Omental fat pad (tissue), 4 donors: ENCODE data around the gene C9orf40. TPM values are rescaled to one million over a fixed set of nuclear protein-coding genes. Genes with fewer than 3 reads are reported as not detected.

Source experiments
- ATAC-seq: fragments of 150-250 bp; one replicate; pipeline ENCODE4 v1.9.1; 2016; ENCODE audit warnings: mild to moderate bottlenecking, moderate library complexity; ENCODE audit not compliant: low FRiP score
- DNase-seq: peaks from one replicate; pipeline ENCODE4 v3.0.0-alpha.2; 2019; ENCODE audit warnings: low spot score
- total RNA-seq, 4 donors: library from RNA; depleted of rRNA; stranded (reverse); fragments of >200 nt; gene quantifications; one replicate each; pipeline ENCODE4 v1.1.0, GENCODE V29; 2016
- TF ChIP-seq, protein P1 (sequence below), 3 donors: fragments of 450-650 bp; IDR thresholded peaks; one replicate each; pipeline ENCODE4 v1.5.1; 2016 to 2017; ENCODE audit warnings: antibody characterized with exemption in 3 of 3, mild to moderate bottlenecking in 3 of 3, moderate library complexity in 2 of 3

The C9orf40 gene
- total RNA-seq, 4 donors from 2014 or later, result 2.1 to 5.5 (median 3.0) TPM

DNA sequence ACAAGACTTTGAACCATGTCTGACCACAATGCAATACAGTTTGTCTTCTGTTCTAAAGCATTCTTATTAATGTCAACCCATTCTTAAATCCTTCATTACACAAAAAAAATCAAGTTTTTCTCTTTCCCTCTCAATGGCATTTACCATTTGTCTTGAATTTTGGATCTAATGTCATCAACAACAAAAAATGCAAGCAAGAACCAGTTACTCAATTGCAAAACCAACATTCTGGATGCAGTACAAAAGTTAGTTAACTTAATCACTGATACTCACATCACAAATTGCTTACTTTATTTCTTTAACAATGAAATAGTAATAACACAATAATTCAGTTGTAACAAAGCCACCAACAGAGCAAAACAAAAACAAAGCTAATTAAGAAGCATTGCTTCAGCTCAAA is 6.0 kb downstream of the C9orf40 start:
- no peak for ATAC-seq
- TF ChIP-seq, protein P1, sequence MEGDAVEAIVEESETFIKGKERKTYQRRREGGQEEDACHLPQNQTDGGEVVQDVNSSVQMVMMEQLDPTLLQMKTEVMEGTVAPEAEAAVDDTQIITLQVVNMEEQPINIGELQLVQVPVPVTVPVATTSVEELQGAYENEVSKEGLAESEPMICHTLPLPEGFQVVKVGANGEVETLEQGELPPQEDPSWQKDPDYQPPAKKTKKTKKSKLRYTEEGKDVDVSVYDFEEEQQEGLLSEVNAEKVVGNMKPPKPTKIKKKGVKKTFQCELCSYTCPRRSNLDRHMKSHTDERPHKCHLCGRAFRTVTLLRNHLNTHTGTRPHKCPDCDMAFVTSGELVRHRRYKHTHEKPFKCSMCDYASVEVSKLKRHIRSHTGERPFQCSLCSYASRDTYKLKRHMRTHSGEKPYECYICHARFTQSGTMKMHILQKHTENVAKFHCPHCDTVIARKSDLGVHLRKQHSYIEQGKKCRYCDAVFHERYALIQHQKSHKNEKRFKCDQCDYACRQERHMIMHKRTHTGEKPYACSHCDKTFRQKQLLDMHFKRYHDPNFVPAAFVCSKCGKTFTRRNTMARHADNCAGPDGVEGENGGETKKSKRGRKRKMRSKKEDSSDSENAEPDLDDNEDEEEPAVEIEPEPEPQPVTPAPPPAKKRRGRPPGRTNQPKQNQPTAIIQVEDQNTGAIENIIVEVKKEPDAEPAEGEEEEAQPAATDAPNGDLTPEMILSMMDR (IDR thresholded peaks at IDR 0.05), result no peak
- DNase-seq, result no peak

DNA sequence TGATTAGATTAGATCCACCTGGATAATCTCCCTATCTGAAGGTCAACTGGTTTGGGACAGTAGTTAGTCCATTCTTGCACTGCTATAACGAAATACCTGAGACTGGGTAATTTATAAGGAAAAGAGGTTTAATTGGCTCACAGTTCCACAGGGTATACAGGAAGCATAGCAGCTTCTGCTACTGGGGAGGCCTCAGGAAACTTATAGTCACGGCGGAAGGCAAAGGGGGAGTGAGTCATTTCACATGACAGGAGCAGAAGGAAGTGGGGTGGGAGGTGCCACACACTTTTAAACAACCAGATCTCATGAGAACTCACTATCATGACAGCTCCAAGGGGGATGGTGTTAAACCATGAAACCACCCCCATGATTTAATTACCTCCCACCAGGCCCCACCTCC is 9.9 kb downstream of the C9orf40 start:
- DNase-seq (no peak), ATAC-seq (no peak)
- TF ChIP-seq, protein P1 (IDR thresholded peaks at IDR 0.05), result no peak

DNA sequence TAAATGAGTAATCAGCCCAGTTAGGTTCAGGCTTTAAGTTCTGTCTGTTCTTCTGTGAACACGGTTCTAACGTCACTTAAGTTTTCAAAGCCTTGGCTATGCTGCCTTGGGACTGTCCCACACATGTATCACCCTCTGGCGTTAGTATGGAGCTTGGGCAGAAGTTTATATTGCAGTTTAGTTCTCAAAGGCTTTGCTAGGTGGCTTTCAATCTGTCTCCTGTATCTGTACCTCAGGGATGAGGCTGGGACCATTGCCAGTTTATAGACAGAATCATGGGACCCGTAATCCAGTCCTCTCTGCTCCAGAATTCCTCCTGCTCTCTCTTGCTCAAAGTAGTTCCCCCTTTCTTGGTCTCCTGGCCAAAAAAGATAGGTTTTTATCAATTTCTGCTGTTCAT is 12.1 kb downstream of the C9orf40 start:
- TF ChIP-seq, protein P1 (IDR thresholded peaks at IDR 0.05), result no peak

DNA sequence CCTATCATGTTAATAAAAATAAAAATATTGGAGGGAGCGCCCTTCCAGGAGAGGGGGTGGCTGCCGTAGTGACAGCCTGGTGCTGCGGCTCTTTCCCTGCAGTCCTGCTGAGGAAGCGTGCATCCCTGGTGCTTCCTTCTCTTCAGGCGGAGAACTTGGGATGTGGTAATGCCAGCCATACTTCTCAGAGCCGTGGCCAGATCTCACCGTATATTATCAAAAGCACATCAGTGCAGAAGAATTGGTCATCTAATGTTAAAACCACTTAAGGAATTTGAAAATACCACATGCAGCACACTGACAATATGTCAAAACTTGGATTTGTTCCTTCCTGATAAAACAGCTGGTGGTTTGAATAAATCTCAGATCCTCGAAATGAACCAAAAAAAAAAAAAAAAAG is 17.7 kb downstream of the C9orf40 start:
- DNase-seq (no peak), ATAC-seq (no peak)
- TF ChIP-seq, protein P1 (IDR thresholded peaks at IDR 0.05), result no peak

More for the DNA sequence above, 12.1 kb downstream of the C9orf40 start:
- ATAC-seq, result no peak
- DNase-seq, result no peak

DNA sequence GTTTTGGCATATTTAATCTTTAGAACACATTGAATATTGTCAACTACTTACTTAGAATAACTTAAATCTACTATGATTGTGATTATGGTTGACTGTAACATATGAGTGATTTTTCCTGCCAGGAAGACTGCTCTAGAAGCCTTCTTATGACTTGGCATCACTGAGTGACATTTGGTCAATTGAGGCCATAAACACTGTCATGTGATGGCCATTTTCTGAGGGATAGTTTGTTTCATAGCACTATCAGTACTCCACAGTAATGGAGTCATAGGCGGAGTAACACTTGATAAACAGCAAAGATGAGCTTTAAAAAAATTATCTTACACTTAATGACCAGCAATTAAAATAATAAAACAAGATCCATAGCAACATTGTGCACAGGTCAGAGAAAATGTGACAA is 31.0 kb downstream of the C9orf40 start:
- no peak for ATAC-seq
- TF ChIP-seq, protein P1 (IDR thresholded peaks at IDR 0.05), result no peak

DNA sequence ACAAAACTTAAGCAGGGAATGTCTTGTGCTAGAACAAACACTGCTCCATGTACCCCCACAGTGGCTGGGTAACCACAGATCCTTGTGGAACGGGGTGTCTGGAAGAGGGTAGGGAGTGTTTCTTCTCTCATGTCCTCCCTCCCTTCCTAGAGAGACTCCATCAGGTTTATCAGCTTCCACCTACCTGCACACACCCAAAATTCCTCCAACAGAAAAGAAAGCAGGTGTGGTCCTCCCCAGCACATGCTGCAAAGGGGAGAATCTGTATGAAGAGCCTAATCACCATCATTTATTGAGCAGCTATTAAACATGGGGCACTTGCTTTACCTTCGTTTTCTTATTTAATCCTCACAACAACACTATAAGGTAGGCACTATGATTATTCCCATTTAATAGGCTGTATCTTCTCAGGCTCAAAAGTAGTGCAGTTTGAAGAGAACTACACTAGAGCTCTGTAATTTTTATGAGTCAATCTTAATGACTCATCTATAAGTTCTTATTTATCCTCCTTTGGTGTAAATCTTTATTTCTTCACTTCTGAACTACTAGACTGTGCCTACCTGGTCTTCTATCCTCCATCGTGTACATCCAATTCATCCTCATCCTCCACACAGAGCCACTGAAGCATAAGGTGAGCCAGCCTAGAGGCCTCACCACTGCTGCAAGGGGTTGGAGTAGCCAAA is 31.6 kb downstream of the C9orf40 start:
- TF ChIP-seq, protein P1 (IDR thresholded peaks at IDR 0.05), result no peak
- ATAC-seq (no peak), DNase-seq (no peak)

More for the DNA sequence above, 31.0 kb downstream of the C9orf40 start:
- no peak for DNase-seq

DNA sequence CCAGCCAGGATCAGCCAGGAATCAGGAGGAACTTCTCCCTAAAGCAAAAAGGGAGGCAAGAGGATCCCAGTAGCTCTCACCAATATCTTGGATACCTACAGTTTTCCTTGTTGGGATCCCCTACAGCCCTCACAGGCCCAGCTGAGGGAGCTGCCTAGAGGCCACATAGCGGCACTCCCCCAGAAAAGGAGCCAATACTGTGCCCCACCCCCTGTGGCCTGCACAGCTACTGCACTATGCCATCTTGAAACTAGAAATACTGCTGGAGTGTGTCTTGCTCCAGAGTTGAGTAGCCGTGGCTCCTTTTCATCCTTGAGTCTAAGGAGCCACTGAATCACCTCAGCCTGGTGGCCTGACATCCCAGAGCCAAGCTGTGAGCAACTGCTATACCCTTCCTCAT is 42.7 kb downstream of the C9orf40 start:
- TF ChIP-seq, protein P1 (IDR thresholded peaks at IDR 0.05), result no peak
- no peak for ATAC-seq

More for the DNA sequence above, 42.7 kb downstream of the C9orf40 start:
- no peak for DNase-seq
